NCI-H2171 treated with DMSO at 0.1 percent for 48 hours (cell line): Measurements from ENCODE around the gene CD200R1L.
A peak's percentile ranks its signal among the peaks of the same experiment; 100 is the strongest.
"Not testable (repeated sequence)": the region's sequence is repeated elsewhere in the genome, so short reads cannot be mapped to it uniquely, and the experiment has no call there.

Source experiments
- DNase-seq: peaks from one replicate; lab custom pipeline; 2025; lab: John Stamatoyannopoulos, UW

CD200R1L gene, protein sequence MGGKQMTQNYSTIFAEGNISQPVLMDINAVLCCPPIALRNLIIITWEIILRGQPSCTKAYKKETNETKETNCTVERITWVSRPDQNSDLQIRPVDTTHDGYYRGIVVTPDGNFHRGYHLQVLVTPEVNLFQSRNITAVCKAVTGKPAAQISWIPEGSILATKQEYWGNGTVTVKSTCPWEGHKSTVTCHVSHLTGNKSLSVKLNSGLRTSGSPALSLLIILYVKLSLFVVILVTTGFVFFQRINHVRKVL

GRCh38 chr3:112846764-112847163 lies at the start of gene CD200R1L:
Gene CD200R1L, minus strand, starts transcription at chr3:112846864. Its CDS starts 17,497 bp downstream, at chr3:112829367.
- no peak for DNase-seq

GRCh38 chr3:112894258-112894657 lies 47.6 kb upstream of the CD200R1L start:
- no peak for DNase-seq

- DNase-seq: no peak
These were observed 42.7 kb upstream of the CD200R1L start for GRCh38 chr3:112889357-112889756.

DNA sequence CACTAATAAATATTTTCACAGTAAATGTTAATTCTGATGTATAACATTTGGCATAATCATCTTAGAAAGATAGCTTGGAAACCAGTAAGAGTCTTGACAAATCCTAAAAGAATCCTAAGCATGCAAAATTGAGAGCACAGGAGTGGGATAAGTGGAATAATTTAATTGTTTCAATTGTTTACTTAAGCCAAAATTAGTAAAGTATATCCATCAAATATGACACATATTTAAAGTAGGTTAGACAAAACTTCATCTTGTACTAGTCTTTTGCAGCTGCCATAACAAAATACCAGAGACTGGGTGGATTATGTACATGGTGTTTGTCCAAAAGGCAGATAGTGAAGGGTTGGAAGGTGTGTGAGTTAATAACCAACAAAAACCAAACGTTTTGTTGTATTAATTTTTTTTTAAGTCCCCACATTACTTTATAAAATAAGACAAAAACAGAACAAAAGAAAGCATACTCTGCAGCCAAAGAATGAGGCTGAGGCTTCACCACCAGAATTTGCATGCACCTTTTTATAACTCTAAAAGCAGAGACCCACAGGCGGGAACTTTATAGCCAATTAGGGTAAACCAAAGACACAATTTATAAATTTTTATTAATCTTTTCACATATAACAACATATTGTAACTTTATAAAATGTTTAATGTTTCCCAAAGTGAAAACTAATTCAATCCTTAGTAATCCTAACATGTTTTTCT lies 41.9 kb upstream of the CD200R1L start:
- DNase-seq: no peak

DNA sequence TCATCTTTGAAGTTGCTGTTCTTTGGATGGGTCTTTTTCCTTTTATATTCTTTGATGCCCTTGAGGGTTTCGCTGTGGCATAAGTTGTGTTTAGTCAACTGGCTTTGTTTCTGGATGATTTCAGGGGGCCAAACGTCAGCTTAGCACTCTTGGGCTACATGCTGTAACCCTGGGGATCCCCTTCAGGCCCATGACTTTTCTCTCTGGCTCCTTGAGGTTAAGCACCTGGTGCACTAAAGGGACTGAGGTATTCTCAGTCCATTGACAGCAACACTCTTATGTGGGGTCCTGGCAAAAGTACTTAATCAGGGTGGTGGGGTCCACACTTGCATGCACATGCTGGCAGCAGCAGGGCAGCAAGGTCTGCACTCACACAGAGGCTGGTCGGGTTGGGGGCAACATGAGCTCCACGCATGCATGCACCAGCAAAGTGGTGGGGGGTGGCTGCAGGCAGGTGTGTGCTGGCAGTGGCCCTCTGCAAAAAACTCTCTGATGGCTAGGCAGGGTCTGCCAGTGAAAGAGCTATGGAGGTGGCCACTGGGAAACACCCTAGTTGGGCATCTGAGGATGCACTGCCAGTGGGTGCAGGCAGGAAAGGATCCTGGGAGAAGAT lies 38.1 kb upstream of the CD200R1L start:
- DNase-seq: no peak

GRCh38 chr3:112881891-112882290 lies 35.2 kb upstream of the CD200R1L start:
- no peak for DNase-seq

- DNase-seq: no peak
These were observed 28.9 kb upstream of the CD200R1L start for GRCh38 chr3:112875561-112875960.

DNA sequence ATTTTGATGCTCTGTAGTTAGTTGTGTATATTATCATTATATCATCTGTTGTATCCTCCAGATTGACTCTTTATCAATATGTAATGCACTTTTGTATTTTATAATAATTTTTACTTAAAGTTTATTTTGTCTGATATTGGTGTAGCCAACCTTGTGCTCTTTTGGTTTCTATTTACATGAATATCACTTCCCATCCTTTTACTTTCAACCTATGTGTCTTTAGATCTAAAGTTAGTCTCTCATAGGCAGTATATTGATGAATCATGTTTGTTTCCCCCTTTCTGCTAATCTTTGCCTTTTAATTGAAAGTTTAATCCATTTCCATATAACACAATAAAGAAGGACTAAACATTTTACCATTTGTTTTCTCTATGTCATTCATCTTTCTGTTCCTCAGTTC lies 28.1 kb upstream of the CD200R1L start:
- no peak for DNase-seq

- no peak for DNase-seq
These were observed 27.0 kb upstream of the CD200R1L start for GRCh38 chr3:112873632-112874031.

GRCh38 chr3:112871735-112872134 lies 25.1 kb upstream of the CD200R1L start:
- DNase-seq: no peak

- DNase-seq: no peak
These were observed 19.1 kb upstream of the CD200R1L start for GRCh38 chr3:112865757-112866156.

DNA sequence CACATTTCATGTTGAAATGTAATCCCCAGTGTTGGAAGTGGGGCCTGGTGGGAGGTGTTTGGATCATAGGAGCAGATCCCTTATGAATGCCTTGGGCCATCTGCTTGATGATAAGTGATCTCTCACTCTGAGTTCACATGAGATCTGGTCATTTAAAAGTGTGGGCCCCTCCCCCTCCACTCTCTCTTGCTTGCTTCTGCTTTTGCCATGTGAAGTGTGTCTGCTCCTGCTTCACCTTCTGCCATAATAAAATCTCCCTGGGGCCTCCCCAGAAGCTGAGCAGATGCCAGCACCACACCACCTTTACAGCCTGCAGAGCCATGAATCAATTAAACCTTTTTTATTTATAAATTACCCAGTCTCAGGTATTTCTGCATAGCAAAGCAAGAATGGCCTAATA lies 14.2 kb upstream of the CD200R1L start:
- peak; percentile 99 for DNase-seq

- DNase-seq: no peak
These were observed 11.9 kb upstream of the CD200R1L start for GRCh38 chr3:112858410-112859069.

GRCh38 chr3:112857526-112857925 lies 10.9 kb upstream of the CD200R1L start:
- DNase-seq: no peak

DNA sequence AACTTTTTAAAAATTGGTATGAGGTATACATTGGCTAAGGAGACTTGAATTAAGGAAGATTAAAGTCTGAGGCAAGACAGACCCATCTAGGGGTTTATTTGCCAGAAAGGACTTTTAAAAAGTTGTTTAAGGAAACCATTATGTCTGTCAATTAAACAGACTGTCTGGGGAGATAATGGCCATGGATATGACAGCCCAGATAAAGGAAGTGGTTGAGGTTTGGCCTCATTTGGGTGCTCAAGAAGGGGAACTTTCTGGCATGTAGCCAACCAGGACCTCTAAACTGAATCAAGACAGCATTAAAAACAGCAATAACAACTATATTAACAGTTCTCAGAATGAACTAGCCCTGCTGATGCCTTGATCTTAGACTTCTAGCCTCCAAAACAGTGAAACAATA lies 9.9 kb upstream of the CD200R1L start:
- DNase-seq: no peak

- DNase-seq: no peak
These were observed 9.2 kb upstream of the CD200R1L start for GRCh38 chr3:112855883-112856282.

GRCh38 chr3:112855074-112855473 lies 8.4 kb upstream of the CD200R1L start:
- DNase-seq: not testable (repeated sequence)

GRCh38 chr3:112848196-112848595 lies 1.5 kb upstream of the CD200R1L start:
- no peak for DNase-seq

GRCh38 chr3:112847692-112848091 lies 1.0 kb upstream of the CD200R1L start:
- no peak for DNase-seq

- no peak for DNase-seq
These were observed 892 bp downstream of the CD200R1L start for GRCh38 chr3:112845772-112846171.

GRCh38 chr3:112829046-112829445 lies 17.6 kb downstream of the CD200R1L start:
- no peak for DNase-seq
